HUES64 (cell line): ENCODE results near the gene FAHD1.

ENCODE experiments used
- H3K27ac ChIP-seq: 2 replicates; pipeline ENCODE4 v1.7.0; 2013; ENCODE audit warnings: low read depth, low read length, inconsistent platforms
- H3K27me3 ChIP-seq: 2 replicates; pipeline ENCODE4 v1.6.1; 2013; ENCODE audit warnings: mild to moderate bottlenecking, low read length; ENCODE audit not compliant: insufficient read depth
- H3K36me3 ChIP-seq: 2 replicates; pipeline ENCODE4 v1.6.1; 2013; ENCODE audit warnings: mild to moderate bottlenecking, low read length; ENCODE audit not compliant: insufficient read depth
- H3K4me1 ChIP-seq: 2 replicates; pipeline ENCODE4 v1.6.1; 2013; ENCODE audit warnings: mild to moderate bottlenecking, low read length, moderate library complexity; ENCODE audit not compliant: insufficient read depth
- H3K4me3 ChIP-seq: 2 replicates; pipeline ENCODE4 v1.5.1; 2013; ENCODE audit warnings: mild to moderate bottlenecking, low read length, moderate library complexity
- H3K9ac ChIP-seq: 2 replicates; pipeline ENCODE4 v1.6.1; 2013; ENCODE audit warnings: mild to moderate bottlenecking, low read depth, low read length
- H3K9me3 ChIP-seq: 2 replicates; pipeline ENCODE4 v1.6.1; 2013; ENCODE audit warnings: low read depth, low read length; ENCODE audit not compliant: insufficient read depth
- WGBS: fragments of 150-250, 120-280 bp; methylation state at CpG from one replicate; pipeline ENCODE4 v1.1.7; 2013; ENCODE audit warnings: missing lambda C conversion rate; 5-methylcytosine and 5-hydroxymethylcytosine counted together

Gene FAHD1

DNA sequence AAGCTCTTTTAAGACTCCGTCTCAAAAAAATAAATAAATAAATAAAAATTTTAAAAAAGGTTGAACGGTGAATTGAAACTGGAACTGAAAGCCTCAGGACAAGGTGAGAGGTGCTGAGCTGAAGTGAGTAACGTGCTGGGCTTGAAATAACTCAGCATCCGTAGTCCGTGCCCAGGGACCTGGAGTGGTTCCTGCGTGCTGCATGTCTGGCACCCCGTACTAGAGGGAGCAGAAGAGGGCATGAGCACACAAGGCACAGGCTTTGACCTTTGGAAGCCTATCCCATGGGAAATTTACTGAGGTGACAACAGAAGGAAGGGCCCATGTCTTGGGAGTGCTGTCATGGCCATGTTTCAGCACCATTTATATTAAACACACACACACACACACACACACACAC is 49.5 kb downstream of the FAHD1 start:
- no peak overlapping the region for H3K27ac ChIP-seq
- H3K4me1 ChIP-seq = no peaks in the 10 kb centered on the region
- peaks cover 32% of the 10 kb centered on the region for H3K27me3 ChIP-seq
- H3K9ac ChIP-seq = no peak overlapping the region
- H3K9me3 ChIP-seq = no peaks in the 10 kb centered on the region
- no peaks in the 10 kb centered on the region for H3K36me3 ChIP-seq
- WGBS = 89% methylated on average over 6 of the region's 7 CpGs
- no peak overlapping the region for H3K4me3 ChIP-seq

GRCh38 chr16:1877089-1877488 is 50.1 kb downstream of the FAHD1 start:
- Histone ChIP-seq H3K36me3 (no peaks in the 10 kb centered on the region), H3K9me3 (no peaks in the 10 kb centered on the region), H3K27me3 (peaks cover 32% of the 10 kb centered on the region), H3K4me1 (no peaks in the 10 kb centered on the region), H3K27ac (no peak overlapping the region), H3K9ac (no peak overlapping the region), H3K4me3 (no peak overlapping the region)
- WGBS = 65% methylated on average over 6 of the region's 6 CpGs

- H3K27ac ChIP-seq = no peak overlapping the region
- H3K9ac ChIP-seq = no peak overlapping the region
- WGBS = 83% methylated on average over 10 of the region's 11 CpGs
- H3K9me3 ChIP-seq = no peaks in the 10 kb centered on the region
- no peaks in the 10 kb centered on the region for H3K4me1 ChIP-seq
- H3K4me3 ChIP-seq = no peak overlapping the region
- no peaks in the 10 kb centered on the region for H3K36me3 ChIP-seq
- H3K27me3 ChIP-seq = peaks cover 25% of the 10 kb centered on the region
Observed at GRCh38 chr16:1877804-1878203, 50.8 kb downstream of the FAHD1 start.

- no peaks in the 10 kb centered on the region for H3K4me1 ChIP-seq
- H3K9me3 ChIP-seq = no peaks in the 10 kb centered on the region
- H3K9ac ChIP-seq = no peak overlapping the region
- 96% methylated on average over 2 of the region's 5 CpGs for WGBS
- H3K27me3 ChIP-seq = peaks cover 22% of the 10 kb centered on the region
- H3K36me3 ChIP-seq = no peaks in the 10 kb centered on the region
- H3K4me3 ChIP-seq = no peak overlapping the region
- no peak overlapping the region for H3K27ac ChIP-seq
Observed at GRCh38 chr16:1878256-1878655, 51.2 kb downstream of the FAHD1 start.
